Fibroblast of pulmonary artery (primary cell): Measurements from ENCODE around the gene DPP6.
"Not testable (repeated sequence)": the region's sequence is repeated elsewhere in the genome, so short reads cannot be mapped to it uniquely, and the experiment has no call there.

Experiments used
- DNase-seq: peaks from one replicate; pipeline ENCODE4 v3.0.0-alpha.2; 2010; ENCODE audit warnings: low read depth
- H3K4me3 ChIP-seq: replicated peaks from 2 replicates; pipeline ENCODE4 v1.5.1; 2011; ENCODE audit warnings: low read depth, mild to moderate bottlenecking, control low read depth, low read length, moderate library complexity
- CTCF ChIP-seq: IDR thresholded peaks from 2 replicates; pipeline ENCODE4 v1.5.1; 2011; ENCODE audit warnings: mild to moderate bottlenecking, control low read depth, low read length, inconsistent platforms; ENCODE audit errors: missing control alignments

DPP6 gene

GRCh38 chr7:154929006-154929726 is 877.0 kb downstream of the DPP6 start:
- peak; percentile 3 for DNase-seq
- H3K4me3 ChIP-seq, result peak overlapping the region; percentile 76
- TF ChIP-seq CTCF, result no peak

GRCh38 chr7:154931906-154932305 is 879.7 kb downstream of the DPP6 start:
- H3K4me3 ChIP-seq, result no peak overlapping the region
- no peak for TF ChIP-seq CTCF
- DNase-seq, result peak; percentile 2

- not testable (repeated sequence) for H3K4me3 ChIP-seq, DNase-seq
Measured at GRCh38 chr7:154934353-154934952, 882.3 kb downstream of the DPP6 start.

GRCh38 chr7:154937837-154938236 is 885.6 kb downstream of the DPP6 start:
- TF ChIP-seq CTCF, result no peak
- no peak overlapping the region for H3K4me3 ChIP-seq
- no peak for DNase-seq

GRCh38 chr7:154942691-154943090 is 890.5 kb downstream of the DPP6 start:
- DNase-seq, result no peak
- H3K4me3 ChIP-seq, result no peak overlapping the region
- no peak for TF ChIP-seq CTCF
